Stimulated activated effector memory CD8-positive, alpha-beta T cell treated with anti-CD3 and anti-CD28 coated beads, Interleukin-12 subunit alpha, Interleukin-12 subunit beta, amount 100 ng/mL, for 72 hours (primary cell): ENCODE data around the gene MCF2L2.

Experiments
- ATAC-seq: fragments of 150-1000 bp; cut with Tn5 transposase; 2 replicates; pipeline ENCODE4 v1.10.0; 2021
- DNase-seq, 2 donors: peaks; one replicate each; pipeline ENCODE4 v3.0.0; 2021 to 2022; ENCODE audit warnings: low spot score in 2 of 2
- H3K27ac Mint-ChIP-seq: one replicate; pipeline ENCODE4 v1.8.0; 2022; ENCODE audit warnings: mild to moderate bottlenecking, mixed read lengths
- H3K36me3 Mint-ChIP-seq: one replicate; pipeline ENCODE4 v1.8.0; 2022; ENCODE audit warnings: mild to moderate bottlenecking, mixed read lengths
- H3K4me1 Mint-ChIP-seq: one replicate; pipeline ENCODE4 v1.8.0; 2022; ENCODE audit warnings: mixed read lengths
- H3K4me3 Mint-ChIP-seq: one replicate; pipeline ENCODE4 v1.8.0; 2022; ENCODE audit warnings: mild to moderate bottlenecking, mixed read lengths
- H3K9me3 Mint-ChIP-seq: one replicate; pipeline ENCODE4 v1.8.0; 2022; ENCODE audit warnings: mixed read lengths

The MCF2L2 gene

GRCh38 chr3:183129243-183129642 is 299.2 kb downstream of the MCF2L2 start:
- no peaks in the 10 kb centered on the region for H3K36me3 Mint-ChIP-seq

GRCh38 chr3:183128709-183129108 is 299.7 kb downstream of the MCF2L2 start:
- Mint-ChIP-seq H3K36me3 (no peaks in the 10 kb centered on the region), H3K9me3 (peaks cover 13% of the 10 kb centered on the region), H3K27ac (no peak overlapping the region), H3K4me3 (no peak overlapping the region), H3K4me1 (no peaks in the 10 kb centered on the region)
- DNase-seq (no peak), ATAC-seq (no peak)

More at GRCh38 chr3:183129243-183129642, 299.2 kb downstream of the MCF2L2 start:
- no peak for DNase-seq
- Mint-ChIP-seq H3K9me3 (peaks cover 13% of the 10 kb centered on the region), H3K4me1 (no peaks in the 10 kb centered on the region), H3K4me3 (no peak overlapping the region), H3K27ac (no peak overlapping the region)
- ATAC-seq, result no peak
